Endodermal cell (in vitro differentiated cells): ENCODE results near the gene NOP9. TPM values are rescaled to one million over a fixed set of nuclear protein-coding genes. Genes with fewer than 3 reads are reported as not detected.
A peak's percentile ranks its signal among the peaks of the same experiment; 100 is the strongest.

ENCODE experiments used
- DNase-seq: peaks from one replicate; pipeline ENCODE4 v3.0.0-alpha.2; 2017
- H3K27ac ChIP-seq: 2 replicates; pipeline ENCODE4 v1.5.1; 2013; ENCODE audit warnings: mild to moderate bottlenecking, low read depth, low read length, moderate library complexity
- H3K27me3 ChIP-seq: 2 replicates; pipeline ENCODE4 v1.6.1; 2013; ENCODE audit warnings: mild to moderate bottlenecking, low read length, moderate library complexity; ENCODE audit not compliant: insufficient read depth, control insufficient read depth, poor library complexity, severe bottlenecking
- H3K36me3 ChIP-seq: 2 replicates; pipeline ENCODE4 v1.7.0; 2013; ENCODE audit warnings: mild to moderate bottlenecking, low read length, moderate library complexity; ENCODE audit not compliant: control insufficient read depth, insufficient read depth
- H3K4me1 ChIP-seq: one replicate; pipeline ENCODE4 v1.7.0; 2013; ENCODE audit warnings: low read length; ENCODE audit not compliant: control insufficient read depth, insufficient read depth
- H3K4me3 ChIP-seq: 2 replicates; pipeline ENCODE4 v1.5.1; 2013; ENCODE audit warnings: mild to moderate bottlenecking, low read length, moderate library complexity
- H3K9ac ChIP-seq: 2 replicates; pipeline ENCODE4 v1.6.1; 2013; ENCODE audit warnings: mild to moderate bottlenecking, low read length, moderate library complexity; ENCODE audit not compliant: poor library complexity, severe bottlenecking; ENCODE audit errors: extremely low read depth
- H3K9me3 ChIP-seq: 2 replicates; pipeline ENCODE4 v1.6.1; 2013; ENCODE audit warnings: mild to moderate bottlenecking, low read length, moderate library complexity; ENCODE audit not compliant: control insufficient read depth
- H3K27ac Mint-ChIP-seq: 2 replicates; pipeline ENCODE4 v1.8.0; 2020; ENCODE audit warnings: mixed read lengths
- H3K27me3 Mint-ChIP-seq: 2 replicates; pipeline ENCODE4 v1.8.0; 2021; ENCODE audit warnings: mild to moderate bottlenecking, mixed read lengths; ENCODE audit not compliant: insufficient read depth
- H3K36me3 Mint-ChIP-seq: 2 replicates; pipeline ENCODE4 v1.8.0; 2020; ENCODE audit warnings: low read depth, mixed read lengths
- H3K4me1 Mint-ChIP-seq: 2 replicates; pipeline ENCODE4 v1.8.0; 2020; ENCODE audit warnings: mixed read lengths
- H3K4me3 Mint-ChIP-seq: 2 replicates; pipeline ENCODE4 v1.8.0; 2020; ENCODE audit warnings: mild to moderate bottlenecking, moderate library complexity, mixed read lengths
- H3K9me3 Mint-ChIP-seq: 2 replicates; pipeline ENCODE4 v1.8.0; 2020; ENCODE audit warnings: mild to moderate bottlenecking, mixed read lengths
- CTCF ChIP-seq: fragments of 200-600 bp; sonication (generic); conservative IDR thresholded peaks from 2 replicates; pipeline ENCODE4 v1.5.0; 2021; ENCODE audit warnings: antibody characterized with exemption, mild to moderate bottlenecking
- WGBS, 2 experiments: methylation state at CpG; one replicate each; pipeline versions ENCODE4 v1.1.5 to v1.1.7; 2013; ENCODE audit warnings: missing lambda C conversion rate in 2 of 2, mixed read lengths in 1 of 2; ENCODE audit not compliant: insufficient coverage in 1 of 2, insufficient read length in 1 of 2; 5-methylcytosine and 5-hydroxymethylcytosine counted together
- total RNA-seq, 2 donors: library from RNA; stranded (reverse); fragmentation: NEBNext Ultra II Directional in 1 of 2; extraction: Animal tissue kit (Norgen Biotek cat#: 25700) in 1 of 2; gene quantifications; 2 replicates in 1 of 2; 3 replicates in 1 of 2; pipeline ENCODE4 v1.2.1, GENCODE V29; 2021

Gene NOP9
- total RNA-seq, 2 donors from 2014 or later: 31.1 to 32.0 TPM

GRCh38 chr14:24314377-24315193, 14.9 kb downstream of the NOP9 start:
- H3K4me3 ChIP-seq: no peak overlapping the region
- peaks cover 5% of the 10 kb centered on the region for H3K36me3 Mint-ChIP-seq
- no peaks in the 10 kb centered on the region for H3K9me3 Mint-ChIP-seq
- no peak overlapping the region for H3K27ac Mint-ChIP-seq
- no peaks in the 10 kb centered on the region for H3K4me1 ChIP-seq
- H3K27ac ChIP-seq: no peak overlapping the region
- DNase-seq: no peak
- H3K9me3 ChIP-seq: no peaks in the 10 kb centered on the region
- peaks cover 2% of the 10 kb centered on the region for H3K4me1 Mint-ChIP-seq
- WGBS, 2 experiments: 93 to 100% methylated on average over 3 to 5 of the region's 5 CpGs
- no peak overlapping the region for H3K4me3 Mint-ChIP-seq
- peaks cover 50% of the 10 kb centered on the region for H3K27me3 Mint-ChIP-seq
- no peak overlapping the region for H3K9ac ChIP-seq
- no peak for TF ChIP-seq CTCF
- H3K36me3 ChIP-seq: no peaks in the 10 kb centered on the region
- H3K27me3 ChIP-seq: peaks cover 6% of the 10 kb centered on the region

GRCh38 chr14:24315243-24315806, 15.7 kb downstream of the NOP9 start:
- H3K4me3 ChIP-seq: no peak overlapping the region
- peaks cover 1% of the 10 kb centered on the region for H3K36me3 Mint-ChIP-seq
- DNase-seq: no peak
- H3K4me3 Mint-ChIP-seq: no peak overlapping the region
- WGBS, 2 experiments: 91 to 98% methylated on average over 6 to 10 of the region's 10 CpGs
- H3K9ac ChIP-seq: no peak overlapping the region
- H3K9me3 ChIP-seq: no peaks in the 10 kb centered on the region
- no peak overlapping the region for H3K27ac ChIP-seq
- TF ChIP-seq CTCF: no peak
- peaks cover 7% of the 10 kb centered on the region for H3K27me3 ChIP-seq
- no peaks in the 10 kb centered on the region for H3K4me1 ChIP-seq
- no peaks in the 10 kb centered on the region for H3K9me3 Mint-ChIP-seq
- H3K36me3 ChIP-seq: no peaks in the 10 kb centered on the region
- peaks cover 58% of the 10 kb centered on the region for H3K27me3 Mint-ChIP-seq
- H3K4me1 Mint-ChIP-seq: peaks cover 2% of the 10 kb centered on the region
- no peak overlapping the region for H3K27ac Mint-ChIP-seq

- DNase-seq: peak; percentile 86
- no peak overlapping the region for H3K27ac ChIP-seq
- WGBS, 2 experiments: 94 to 95% methylated on average over 64 to 70 of the region's 70 CpGs
- peaks cover 7% of the 10 kb centered on the region for H3K27me3 ChIP-seq
- Mint-ChIP-seq H3K9me3 (no peaks in the 10 kb centered on the region), H3K4me3 (no peak overlapping the region), H3K36me3 (no peaks in the 10 kb centered on the region), H3K27me3 (peaks cover 60% of the 10 kb centered on the region), H3K4me1 (peaks cover 2% of the 10 kb centered on the region), H3K27ac (no peak overlapping the region)
- no peaks in the 10 kb centered on the region for H3K4me1 ChIP-seq
- no peak overlapping the region for H3K9ac ChIP-seq
- H3K36me3 ChIP-seq: no peaks in the 10 kb centered on the region
- TF ChIP-seq CTCF: peak; percentile 65
- no peaks in the 10 kb centered on the region for H3K9me3 ChIP-seq
- no peak overlapping the region for H3K4me3 ChIP-seq
Measured at GRCh38 chr14:24315807-24316596, 16.4 kb downstream of the NOP9 start.
